ENCODE measurements around the gene MKX. TPM values are rescaled to one million over a fixed set of nuclear protein-coding genes. Genes with fewer than 3 reads are reported as not detected.

Gene MKX
- total and polyA plus RNA-seq, 9 of the 15 experiments (the other 6 are each of a cell fraction or from before 2014, with no cell fraction given), result 0.07 TPM; not detected in 7

- Histone ChIP-seq H3K27me3 (ENCODE audit: control insufficient read depth in 2 of 2, insufficient read depth in 2 of 2, low read length in 2 of 2) (no peaks in the 10 kb centered on the region), H3K36me3 (ENCODE audit: control insufficient read depth, insufficient read depth, low read length) (no peaks in the 10 kb centered on the region), H3K4me1 (replicated peaks in 1 of 2; ENCODE audit: control insufficient read depth in 2 of 2, insufficient read depth in 2 of 2, low read length in 2 of 2) (no peaks in the 10 kb centered on the region), H3K9me1 (ENCODE audit: control insufficient read depth, insufficient read depth, low read length) (no peaks in the 10 kb centered on the region), H3K9ac (ENCODE audit: insufficient read depth in 1 of 2, low read depth in 2 of 2, low read length in 2 of 2) (no peak overlapping the region), H3K27ac (ENCODE audit: extremely low read depth, low read depth, low read length) (no peak overlapping the region), H2AFZ (ENCODE audit: low read depth, low read length) (no peak overlapping the region), H4K20me1 (replicated peaks; ENCODE audit: control insufficient read depth, insufficient read depth, low read length) (no peaks in the 10 kb centered on the region), H3K4me2 (ENCODE audit: insufficient read depth, low read length) (no peak overlapping the region), H3K4me3 (no peak overlapping the region), H3K79me2 (ENCODE audit: control insufficient read depth, insufficient read depth, low read length) (no peaks in the 10 kb centered on the region), H3K9me3 (replicated peaks; ENCODE audit: control insufficient read depth, insufficient read depth, low read depth, low read length) (no peaks in the 10 kb centered on the region)
- POLR2A ChIA-PET, result no interaction called here
- whole genome bisulfite sequencing (ENCODE audit: insufficient coverage, low coverage, missing lambda C conversion rate), result 1% methylated on average over 5 of the region's 5 CpGs
- in situ Hi-C loops (cut with MboI), result no loop called here
- no TSS peak for BruUV-seq (replicated peaks)
- ATAC-seq (no peak), FAIRE-seq (no peak), DNase-seq (ENCODE audit: extremely low read depth in 1 of 4, low spot score in 3 of 4) (no peak)
- CTCF ChIA-PET (ENCODE audit: low intra/inter-chr PET ratio), result no interaction called here
- intact Hi-C loops (cut with micrococcal nuclease), result no loop called here
- no peak for TF ChIP-seq CHD7 (IDR thresholded peaks at IDR 0.05; ENCODE audit: low read depth, low read length)
These were observed 15.2 kb upstream of the MKX start for GRCh38 chr10:27760867-27761266.
